IPS-20b (cell line): Measurements from ENCODE around the gene FAM171A2.
A peak's percentile ranks its signal among the peaks of the same experiment; 100 is the strongest.
"Not testable (repeated sequence)": the region's sequence is repeated elsewhere in the genome, so short reads cannot be mapped to it uniquely, and the experiment has no call there.

Experiments
- H3K27ac ChIP-seq: one replicate; pipeline ENCODE4 v1.5.1; 2013; ENCODE audit warnings: low read length
- H3K27me3 ChIP-seq: 2 replicates; pipeline ENCODE4 v1.6.1; 2013; ENCODE audit warnings: mild to moderate bottlenecking, low read length, inconsistent platforms; ENCODE audit not compliant: insufficient read depth
- H3K36me3 ChIP-seq: 2 replicates; pipeline ENCODE4 v1.6.1; 2013; ENCODE audit warnings: low read depth, mild to moderate bottlenecking, inconsistent platforms, low read length, moderate library complexity; ENCODE audit not compliant: insufficient read depth
- H3K4me1 ChIP-seq: 2 replicates; pipeline ENCODE4 v1.6.1; 2013; ENCODE audit warnings: mild to moderate bottlenecking, control low read depth, inconsistent platforms, low read length, moderate library complexity; ENCODE audit not compliant: insufficient read depth
- H3K4me3 ChIP-seq: 2 replicates; pipeline ENCODE4 v1.5.1; 2013; ENCODE audit warnings: mild to moderate bottlenecking, low read length, inconsistent platforms
- H3K9ac ChIP-seq: 2 replicates; pipeline ENCODE4 v1.6.1; 2013; ENCODE audit warnings: low read depth, mild to moderate bottlenecking, inconsistent platforms, low read length, moderate library complexity
- H3K9me3 ChIP-seq: 2 replicates; pipeline ENCODE4 v1.6.1; 2013; ENCODE audit warnings: mild to moderate bottlenecking, low read depth, low read length, inconsistent platforms; ENCODE audit not compliant: insufficient read depth

The FAM171A2 gene

GRCh38 chr17:44363613-44364159 lies at the start of gene FAM171A2:
TSS of gene FAM171A2 (minus strand) at chr17:44363853. CDS start at chr17:44363714, 139 bp downstream.
- Histone ChIP-seq H3K4me3 (peak within 1 kb of the TSS; percentile 81), H3K27me3 (peaks cover 30% of the 10 kb centered on the region), H3K9me3 (no peaks in the 10 kb centered on the region), H3K4me1 (peaks cover 17% of the 10 kb centered on the region), H3K36me3 (no peaks in the 10 kb centered on the region), H3K27ac (no peak within 1 kb of the TSS), H3K9ac (peak within 1 kb of the TSS; percentile 87)

- no peaks in the 10 kb centered on the region for H3K9me3 ChIP-seq
- H3K4me3 ChIP-seq, result no peak overlapping the region
- no peaks in the 10 kb centered on the region for H3K27me3 ChIP-seq
- no peak overlapping the region for H3K9ac ChIP-seq
- H3K36me3 ChIP-seq, result peaks cover 10% of the 10 kb centered on the region
- H3K4me1 ChIP-seq, result no peaks in the 10 kb centered on the region
- H3K27ac ChIP-seq, result no peak overlapping the region
These were observed 45.8 kb upstream of the FAM171A2 start for GRCh38 chr17:44409309-44410028.

GRCh38 chr17:44408786-44409185 lies 45.1 kb upstream of the FAM171A2 start:
- H3K9ac ChIP-seq, result no peak overlapping the region
- no peaks in the 10 kb centered on the region for H3K9me3 ChIP-seq
- peaks cover 17% of the 10 kb centered on the region for H3K36me3 ChIP-seq
- H3K4me1 ChIP-seq, result no peaks in the 10 kb centered on the region
- no peak overlapping the region for H3K27ac ChIP-seq
- no peak overlapping the region for H3K4me3 ChIP-seq
- H3K27me3 ChIP-seq, result no peaks in the 10 kb centered on the region

- no peak overlapping the region for H3K4me3 ChIP-seq
- H3K27ac ChIP-seq, result no peak overlapping the region
- no peaks in the 10 kb centered on the region for H3K27me3 ChIP-seq
- no peaks in the 10 kb centered on the region for H3K9me3 ChIP-seq
- H3K36me3 ChIP-seq, result peaks cover 69% of the 10 kb centered on the region
- H3K4me1 ChIP-seq, result no peaks in the 10 kb centered on the region
- H3K9ac ChIP-seq, result no peak overlapping the region
These were observed 39.0 kb upstream of the FAM171A2 start for GRCh38 chr17:44402564-44403172.

GRCh38 chr17:44400226-44400847 lies 36.7 kb upstream of the FAM171A2 start:
- H3K27ac ChIP-seq, result no peak overlapping the region
- no peak overlapping the region for H3K9ac ChIP-seq
- no peak overlapping the region for H3K4me3 ChIP-seq
- H3K4me1 ChIP-seq, result no peaks in the 10 kb centered on the region
- peaks cover 69% of the 10 kb centered on the region for H3K36me3 ChIP-seq
- no peaks in the 10 kb centered on the region for H3K27me3 ChIP-seq
- H3K9me3 ChIP-seq, result no peaks in the 10 kb centered on the region

- Histone ChIP-seq H3K4me3 (no peak overlapping the region), H3K27me3 (no peaks in the 10 kb centered on the region), H3K36me3 (peaks cover 60% of the 10 kb centered on the region), H3K4me1 (no peaks in the 10 kb centered on the region), H3K9ac (no peak overlapping the region), H3K27ac (no peak overlapping the region), H3K9me3 (no peaks in the 10 kb centered on the region)
These were observed 35.3 kb upstream of the FAM171A2 start for GRCh38 chr17:44398692-44399691.

GRCh38 chr17:44397479-44398440 lies 34.1 kb upstream of the FAM171A2 start:
- Histone ChIP-seq H3K4me1 (no peaks in the 10 kb centered on the region), H3K36me3 (peaks cover 52% of the 10 kb centered on the region), H3K27me3 (no peaks in the 10 kb centered on the region), H3K4me3 (no peak overlapping the region), H3K27ac (no peak overlapping the region), H3K9me3 (no peaks in the 10 kb centered on the region), H3K9ac (no peak overlapping the region)

- Histone ChIP-seq H3K4me3 (no peak overlapping the region), H3K9ac (no peak overlapping the region), H3K36me3 (peaks cover 46% of the 10 kb centered on the region), H3K27me3 (no peaks in the 10 kb centered on the region), H3K9me3 (no peaks in the 10 kb centered on the region), H3K4me1 (no peaks in the 10 kb centered on the region), H3K27ac (no peak overlapping the region)
These were observed 33.3 kb upstream of the FAM171A2 start for GRCh38 chr17:44396946-44397345.

- H3K9ac ChIP-seq, result no peak overlapping the region
- H3K36me3 ChIP-seq, result peaks cover 27% of the 10 kb centered on the region
- no peaks in the 10 kb centered on the region for H3K4me1 ChIP-seq
- no peak overlapping the region for H3K27ac ChIP-seq
- no peaks in the 10 kb centered on the region for H3K9me3 ChIP-seq
- no peak overlapping the region for H3K4me3 ChIP-seq
- no peaks in the 10 kb centered on the region for H3K27me3 ChIP-seq
These were observed 31.2 kb upstream of the FAM171A2 start for GRCh38 chr17:44394833-44395232.

- H3K9ac ChIP-seq, H3K27me3 ChIP-seq, H3K9me3 ChIP-seq, H3K4me3 ChIP-seq, H3K27ac ChIP-seq, H3K4me1 ChIP-seq: not testable (repeated sequence)
- peaks cover 20% of the 10 kb centered on the region for H3K36me3 ChIP-seq
These were observed 30.5 kb upstream of the FAM171A2 start for GRCh38 chr17:44394112-44394511.
